ENCODE measurements around the gene COL4A6. TPM values are rescaled to one million over a fixed set of nuclear protein-coding genes. Genes with fewer than 3 reads are reported as not detected.

COL4A6 gene
- total and polyA plus RNA-seq, 8 donors: 0.58 to 30.8 (median 9.0) TPM

DNA sequence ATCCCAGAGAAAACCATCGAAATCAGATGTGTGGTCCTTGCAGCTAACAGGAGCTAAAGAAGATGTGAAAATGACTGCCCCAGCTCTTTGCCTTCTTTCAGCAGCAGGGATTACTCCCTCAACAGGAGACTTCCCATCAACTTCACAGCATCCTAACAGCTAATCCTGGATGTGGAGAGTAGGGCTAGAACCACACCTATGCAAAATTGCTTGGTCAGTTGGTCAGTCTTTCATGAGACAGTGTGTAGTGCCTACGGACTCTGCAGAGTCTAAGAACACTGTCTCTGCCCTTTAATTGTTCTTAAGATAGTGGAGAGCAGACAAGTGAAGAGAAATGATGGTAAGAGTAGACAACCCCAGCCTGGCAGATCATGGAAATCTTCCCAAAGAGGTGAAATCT lies 133.5 kb downstream of the COL4A6 start:
- no peaks in the 10 kb centered on the region for H3K36me3 ChIP-seq
- TF ChIP-seq EP300 (IDR thresholded peaks at IDR 0.05): no peak
- TF ChIP-seq POLR2AphosphoS5 (IDR thresholded peaks at IDR 0.05): no peak
- TF ChIP-seq, protein P1, sequence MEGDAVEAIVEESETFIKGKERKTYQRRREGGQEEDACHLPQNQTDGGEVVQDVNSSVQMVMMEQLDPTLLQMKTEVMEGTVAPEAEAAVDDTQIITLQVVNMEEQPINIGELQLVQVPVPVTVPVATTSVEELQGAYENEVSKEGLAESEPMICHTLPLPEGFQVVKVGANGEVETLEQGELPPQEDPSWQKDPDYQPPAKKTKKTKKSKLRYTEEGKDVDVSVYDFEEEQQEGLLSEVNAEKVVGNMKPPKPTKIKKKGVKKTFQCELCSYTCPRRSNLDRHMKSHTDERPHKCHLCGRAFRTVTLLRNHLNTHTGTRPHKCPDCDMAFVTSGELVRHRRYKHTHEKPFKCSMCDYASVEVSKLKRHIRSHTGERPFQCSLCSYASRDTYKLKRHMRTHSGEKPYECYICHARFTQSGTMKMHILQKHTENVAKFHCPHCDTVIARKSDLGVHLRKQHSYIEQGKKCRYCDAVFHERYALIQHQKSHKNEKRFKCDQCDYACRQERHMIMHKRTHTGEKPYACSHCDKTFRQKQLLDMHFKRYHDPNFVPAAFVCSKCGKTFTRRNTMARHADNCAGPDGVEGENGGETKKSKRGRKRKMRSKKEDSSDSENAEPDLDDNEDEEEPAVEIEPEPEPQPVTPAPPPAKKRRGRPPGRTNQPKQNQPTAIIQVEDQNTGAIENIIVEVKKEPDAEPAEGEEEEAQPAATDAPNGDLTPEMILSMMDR (IDR thresholded peaks at IDR 0.05): no peak
- no peak for TF ChIP-seq POLR2A (IDR thresholded peaks at IDR 0.05)

GRCh38 chrX:108304210-108304609 lies 134.0 kb downstream of the COL4A6 start:
- H3K4me1 ChIP-seq: peaks cover 0 to 23% (median 0%) of the 10 kb centered on the region in 4 donors
- no peaks in the 10 kb centered on the region for H3K9me3 ChIP-seq
- TF ChIP-seq EP300 (IDR thresholded peaks at IDR 0.05): no peak
- TF ChIP-seq, protein P1 (IDR thresholded peaks at IDR 0.05): peak in 4 of 7 experiments; percentile 8 to 20 (median 16)
- TF ChIP-seq POLR2AphosphoS5 (IDR thresholded peaks at IDR 0.05): no peak
- no peak for TF ChIP-seq POLR2A (IDR thresholded peaks at IDR 0.05)
- H3K36me3 ChIP-seq: no peaks in the 10 kb centered on the region
- H3K27ac ChIP-seq: no peak overlapping the region
- peak in 1 of 2 donors; percentile 59 for DNase-seq
- 3 to 9% (median 8%) methylated on average over 5 of the region's 5 CpGs for WGBS, 5 donors
- intact Hi-C loops (cut with DNase I; ENCODE audit: low total_unique reads): no loop called here
- H3K4me3 ChIP-seq: no peak overlapping the region
- H3K27me3 ChIP-seq: no peaks in the 10 kb centered on the region

More for the DNA sequence above, 133.5 kb downstream of the COL4A6 start:
- no peak for DNase-seq
- 45 to 66% (median 60%) methylated on average over 2 of the region's 2 CpGs for WGBS, 5 donors
- Histone ChIP-seq H3K27me3 (no peaks in the 10 kb centered on the region), H3K9me3 (no peaks in the 10 kb centered on the region), H3K27ac (no peak overlapping the region), H3K4me3 (no peak overlapping the region), H3K4me1 (peaks cover 0 to 23% (median 0%) of the 10 kb centered on the region in 4 donors)
- intact Hi-C loops (cut with DNase I; ENCODE audit: low total_unique reads): no loop called here

DNA sequence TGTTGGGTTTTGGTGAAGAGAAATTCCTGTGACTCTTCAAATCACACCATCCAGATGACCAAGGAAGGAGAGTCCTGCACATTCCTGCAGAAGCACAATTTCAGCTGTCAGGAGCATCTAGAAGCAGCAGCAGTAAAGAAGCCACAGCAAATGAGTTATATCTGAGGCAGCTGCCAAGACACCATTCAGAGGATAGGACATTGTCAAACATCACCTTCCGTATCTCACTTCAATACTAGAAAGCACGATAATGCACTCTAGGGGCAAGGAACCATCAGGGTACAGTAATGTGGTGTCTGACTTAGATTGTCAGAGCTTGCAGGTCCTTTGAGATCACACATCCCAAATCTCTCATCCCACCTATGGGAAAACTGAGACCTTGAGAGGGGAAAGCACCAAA lies 134.5 kb downstream of the COL4A6 start:
- Histone ChIP-seq H3K27ac (no peak overlapping the region), H3K4me1 (peaks cover 0 to 28% (median 0%) of the 10 kb centered on the region in 4 donors), H3K9me3 (no peaks in the 10 kb centered on the region), H3K4me3 (no peak overlapping the region), H3K27me3 (no peaks in the 10 kb centered on the region), H3K36me3 (no peaks in the 10 kb centered on the region)
- no peak for DNase-seq
- TF ChIP-seq, protein P1 (IDR thresholded peaks at IDR 0.05): no peak
- TF ChIP-seq POLR2AphosphoS5 (IDR thresholded peaks at IDR 0.05): no peak
- no peak for TF ChIP-seq EP300 (IDR thresholded peaks at IDR 0.05)
- no peak for TF ChIP-seq POLR2A (IDR thresholded peaks at IDR 0.05)
- intact Hi-C loops (cut with DNase I; ENCODE audit: low total_unique reads): no loop called here
- WGBS, 5 donors: 53 to 86% (median 82%) methylated on average over 2 of the region's 2 CpGs

- Histone ChIP-seq H3K36me3 (no peaks in the 10 kb centered on the region), H3K9me3 (no peaks in the 10 kb centered on the region), H3K27ac (no peak overlapping the region), H3K27me3 (no peaks in the 10 kb centered on the region), H3K4me1 (peaks cover 0 to 16% (median 0%) of the 10 kb centered on the region in 4 donors), H3K4me3 (no peak overlapping the region)
- DNase-seq: no peak
- no peak for TF ChIP-seq POLR2AphosphoS5 (IDR thresholded peaks at IDR 0.05)
- no peak for TF ChIP-seq POLR2A (IDR thresholded peaks at IDR 0.05)
- TF ChIP-seq EP300 (IDR thresholded peaks at IDR 0.05): no peak
- TF ChIP-seq, protein P1 (IDR thresholded peaks at IDR 0.05): no peak
- intact Hi-C loops (cut with DNase I; ENCODE audit: low total_unique reads): no loop called here
- WGBS, 5 donors: 64 to 92% (median 87%) methylated on average over 1 of the region's 1 CpG
These were observed 138.5 kb downstream of the COL4A6 start for GRCh38 chrX:108299704-108300103.
